SK-N-DZ (cell line): Measurements from ENCODE around the gene FMN1.
"Not testable (repeated sequence)": the region's sequence is repeated elsewhere in the genome, so short reads cannot be mapped to it uniquely, and the experiment has no call there.

Experiments
- DNase-seq: peaks from one replicate; pipeline ENCODE4 v3.0.0-alpha.2; 2015; ENCODE audit warnings: low spot score

FMN1 gene

DNA sequence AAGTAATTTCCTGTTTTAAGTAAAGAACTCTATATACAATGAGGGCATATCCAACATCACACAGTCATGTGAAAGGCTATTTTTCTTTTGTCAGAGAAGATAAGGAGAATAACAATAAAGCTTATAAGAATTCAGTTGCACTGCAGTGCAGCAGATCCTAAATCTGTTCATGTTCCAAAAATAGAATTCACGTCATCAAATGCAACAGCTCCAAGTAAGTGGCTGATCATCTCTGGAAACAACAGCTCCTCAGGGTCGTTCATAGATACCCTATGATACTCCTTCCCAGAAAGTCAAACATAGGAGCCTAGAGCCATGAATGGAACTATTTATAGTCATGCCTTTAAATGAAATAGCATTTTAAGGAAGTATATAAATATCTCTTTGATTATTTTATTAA lies 100.2 kb downstream of the FMN1 start:
- DNase-seq = no peak

DNA sequence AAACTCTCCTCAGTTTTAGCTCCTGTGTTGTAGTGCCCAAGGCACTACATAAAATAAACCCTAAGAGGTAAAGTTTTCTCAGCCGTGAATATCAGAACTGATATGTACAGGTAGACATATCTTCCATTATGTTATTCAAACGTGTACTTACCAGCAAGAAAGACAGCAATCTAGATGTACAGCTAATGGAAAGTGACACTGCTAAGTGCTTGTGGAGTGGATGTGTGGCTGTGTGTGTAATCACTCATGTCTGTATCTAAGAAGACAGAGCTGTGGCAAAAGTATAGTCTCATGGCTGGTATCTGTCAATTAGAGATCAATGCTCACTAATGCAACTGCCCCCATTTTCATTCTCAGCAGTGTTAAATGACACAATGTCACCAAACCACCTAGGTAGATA lies 101.3 kb downstream of the FMN1 start:
- peak; percentile 41 for DNase-seq

DNA sequence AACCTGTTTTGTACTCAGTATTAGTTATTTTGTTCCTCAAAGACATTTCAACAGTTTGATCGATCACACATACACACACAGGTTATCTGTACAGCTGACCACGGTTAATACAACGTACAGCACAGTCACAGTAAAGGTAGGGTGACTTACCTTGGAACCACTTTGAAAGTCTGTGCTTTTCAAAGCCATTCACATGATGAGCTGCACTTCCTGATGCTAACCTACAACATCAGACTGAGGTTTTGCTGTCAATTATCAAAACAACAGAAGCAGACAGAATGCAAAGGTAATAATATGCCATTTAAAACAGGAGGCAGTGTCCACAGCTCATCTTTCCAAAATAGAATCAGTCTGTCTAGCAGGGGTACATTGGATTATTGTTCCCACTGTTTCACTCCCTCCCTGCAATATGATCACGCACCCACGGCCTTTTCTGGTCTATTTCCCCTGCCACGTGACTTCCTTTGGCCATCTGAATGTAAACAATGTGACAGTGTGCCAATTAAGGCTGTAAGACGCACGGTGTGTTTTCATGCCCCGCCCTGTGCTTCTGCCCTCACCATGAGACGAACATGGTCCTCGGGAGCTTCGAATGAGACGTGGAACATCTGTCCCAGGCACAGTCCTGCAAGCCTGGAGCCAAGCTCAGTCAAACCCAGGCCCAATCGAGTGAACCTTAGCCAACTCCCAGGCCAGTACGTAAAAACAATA lies 102.4 kb downstream of the FMN1 start:
- DNase-seq = no peak

DNA sequence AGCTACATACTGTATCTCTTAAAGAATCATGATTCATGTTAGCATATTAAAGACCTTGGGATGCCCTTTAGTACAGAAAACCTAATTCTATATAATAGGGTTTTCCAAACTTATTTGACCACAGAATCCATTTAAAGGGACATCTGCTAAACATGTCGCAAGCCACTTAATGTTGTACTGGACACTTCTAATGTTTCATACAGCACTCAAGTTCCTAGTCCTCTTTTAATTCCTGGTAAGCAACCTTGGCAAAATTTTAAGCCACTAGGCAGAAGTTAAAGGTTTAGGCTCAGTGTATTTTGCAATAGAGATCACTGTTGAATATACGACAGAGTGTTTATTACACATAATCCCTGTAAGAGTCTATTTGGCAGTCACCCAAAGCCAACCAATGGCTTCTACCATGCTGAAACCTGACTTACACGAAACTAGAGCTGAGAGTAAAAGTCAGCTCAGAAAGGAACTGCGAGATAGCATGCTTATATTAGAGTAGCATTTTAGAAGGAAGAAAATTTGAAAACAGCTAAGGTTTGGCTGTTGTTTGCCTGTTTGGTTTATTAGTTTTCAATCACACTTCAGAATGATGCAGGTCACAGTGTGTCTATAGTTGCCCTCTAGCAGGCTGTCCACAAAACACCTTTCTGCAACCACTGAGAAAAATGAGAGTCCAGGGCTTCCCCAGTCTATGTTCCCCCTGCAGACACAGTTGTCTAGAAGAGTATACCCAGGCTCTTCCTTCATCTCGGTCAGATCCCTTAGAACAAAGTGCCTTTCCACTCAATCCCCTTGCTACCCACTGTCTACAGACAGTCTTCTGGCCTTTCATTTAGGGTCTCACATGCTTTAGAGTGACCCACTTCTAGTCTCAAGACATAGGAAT lies 104.4 kb downstream of the FMN1 start:
- no peak for DNase-seq

DNA sequence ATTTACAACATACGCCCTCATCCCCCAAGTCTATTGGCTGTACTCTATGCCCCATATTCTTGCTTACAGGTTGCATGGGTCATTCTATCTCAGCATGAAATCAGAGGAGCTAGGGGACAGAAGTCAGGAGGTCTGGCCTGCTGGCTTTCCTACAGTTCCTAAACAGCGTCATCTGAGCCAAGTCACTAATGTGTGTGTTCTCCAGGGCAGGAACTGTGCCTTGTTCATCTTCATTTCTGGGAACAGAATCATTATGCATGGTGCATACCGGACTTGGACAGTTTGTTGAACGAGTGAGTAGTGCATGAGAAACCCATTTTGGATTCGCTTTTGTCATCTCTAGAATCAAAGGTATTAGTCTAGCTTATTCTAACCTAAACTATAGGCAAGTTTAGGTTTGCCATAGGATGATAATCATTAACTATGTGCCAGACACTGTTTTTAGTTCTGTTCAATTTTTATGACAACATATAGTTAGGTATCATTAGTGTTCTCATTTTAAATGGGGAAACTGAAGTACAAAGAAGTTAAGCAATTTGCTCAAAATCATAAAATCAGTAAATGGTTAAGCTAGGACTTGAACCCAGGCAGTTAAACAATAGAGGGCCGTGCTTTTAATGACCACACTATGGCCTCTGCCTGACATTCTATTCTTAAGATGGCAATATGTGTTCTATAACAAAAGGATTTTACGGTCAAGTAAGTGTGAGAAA lies 105.2 kb downstream of the FMN1 start:
- no peak for DNase-seq

DNA sequence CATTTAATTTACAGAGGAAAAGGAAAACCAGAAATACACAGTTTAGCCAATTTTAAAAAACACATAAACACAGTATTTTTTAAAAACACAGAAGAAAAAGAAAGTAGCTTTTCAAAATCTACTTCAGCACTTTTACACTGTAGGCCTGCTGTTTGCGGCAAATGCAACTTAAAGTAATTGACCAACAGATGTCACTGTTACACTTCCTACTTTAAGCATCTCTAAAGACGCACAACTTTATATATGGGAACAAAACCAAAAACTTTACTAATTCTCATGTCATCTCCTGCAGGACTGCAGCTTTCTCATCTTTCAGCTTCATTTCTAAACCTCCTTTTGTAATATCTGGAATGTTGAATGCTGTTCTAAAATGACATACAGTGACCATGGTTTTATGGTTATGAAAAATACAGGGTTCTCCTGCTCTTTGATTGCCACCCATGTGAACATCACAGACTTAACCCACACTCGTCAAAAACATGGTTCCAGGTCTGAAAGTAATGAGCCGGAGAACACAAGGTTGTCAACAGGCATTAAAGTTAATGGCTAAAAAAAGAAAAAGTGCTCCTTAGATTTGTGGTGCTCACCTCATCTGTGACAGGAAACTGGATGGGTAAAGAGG lies 107.9 kb downstream of the FMN1 start:
- peak; percentile 49 for DNase-seq

DNA sequence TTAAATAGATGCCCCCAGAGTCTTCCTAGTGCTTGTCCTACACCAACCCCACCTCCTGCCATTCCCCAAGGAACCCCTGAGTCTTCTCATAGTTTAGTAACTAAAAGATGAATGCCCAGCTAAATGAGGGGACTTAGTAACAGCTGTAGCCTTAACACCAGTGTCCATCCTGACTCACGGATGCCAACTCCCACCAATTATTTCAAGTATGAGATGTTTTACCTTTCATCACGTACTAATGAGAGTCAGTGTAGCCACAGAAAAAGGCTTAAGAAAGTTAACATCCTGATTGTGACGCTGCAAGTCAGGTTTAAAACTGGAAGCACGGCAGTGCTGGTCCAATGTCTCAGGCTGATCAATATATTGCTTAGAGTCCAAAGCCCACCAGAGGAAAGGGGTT lies 109.9 kb downstream of the FMN1 start:
- DNase-seq = no peak

DNA sequence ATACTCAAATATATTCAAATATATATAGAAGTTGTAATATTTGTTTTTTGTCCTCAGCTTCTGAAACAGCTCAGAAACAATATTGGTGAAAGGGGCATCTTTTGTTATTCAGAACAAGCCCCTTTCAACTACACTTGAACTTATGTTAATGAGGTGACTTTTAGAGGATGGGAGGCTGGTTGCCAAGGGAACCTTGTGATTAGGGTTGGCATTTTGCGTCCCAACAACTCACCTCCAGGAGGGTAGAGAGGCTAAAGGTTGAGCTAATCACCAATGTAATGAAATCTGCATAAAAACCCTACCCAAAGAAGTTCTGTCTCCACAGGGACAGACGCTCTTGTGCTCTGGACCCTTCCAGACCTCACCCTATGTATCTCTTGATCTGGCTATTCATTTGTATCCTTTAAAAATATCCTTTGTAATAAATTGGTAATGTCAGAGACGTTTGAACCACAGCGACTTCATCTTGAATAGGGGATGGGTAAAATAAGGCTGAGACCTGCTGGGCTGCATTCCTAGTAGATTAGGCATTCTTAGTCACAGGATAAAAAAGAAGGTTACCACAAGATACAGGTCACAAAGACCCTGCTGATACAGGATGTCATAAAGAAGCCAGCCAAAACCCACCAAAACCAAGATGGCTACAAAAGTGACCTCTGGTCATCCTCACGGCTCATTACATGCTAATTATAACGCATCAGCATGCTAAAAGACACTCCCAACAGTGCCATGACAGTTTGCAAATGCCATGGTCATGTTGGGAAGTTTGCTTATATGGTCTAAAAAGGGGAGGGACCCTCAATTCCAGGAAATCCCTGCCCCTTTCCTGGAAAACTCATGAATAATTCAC lies 111.1 kb downstream of the FMN1 start:
- no peak for DNase-seq

DNA sequence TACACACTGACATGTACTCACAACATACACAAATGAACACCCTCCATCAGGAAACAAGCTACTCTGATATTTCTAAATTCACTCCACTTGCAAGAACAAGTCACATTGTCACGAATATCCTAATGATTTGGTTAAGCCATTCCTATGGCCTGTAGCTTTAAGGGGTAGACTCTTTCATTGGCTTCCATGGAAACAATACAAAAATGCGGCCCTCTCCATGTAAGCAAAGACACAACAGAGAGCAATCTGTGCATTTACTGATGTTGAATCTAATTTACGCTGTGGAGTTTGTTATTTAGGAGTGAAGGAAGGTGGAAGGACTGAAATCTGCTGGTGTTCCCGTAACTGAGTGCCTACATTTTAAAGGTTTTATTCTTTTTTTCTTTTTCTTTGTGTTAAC lies 114.5 kb downstream of the FMN1 start:
- no peak for DNase-seq

DNA sequence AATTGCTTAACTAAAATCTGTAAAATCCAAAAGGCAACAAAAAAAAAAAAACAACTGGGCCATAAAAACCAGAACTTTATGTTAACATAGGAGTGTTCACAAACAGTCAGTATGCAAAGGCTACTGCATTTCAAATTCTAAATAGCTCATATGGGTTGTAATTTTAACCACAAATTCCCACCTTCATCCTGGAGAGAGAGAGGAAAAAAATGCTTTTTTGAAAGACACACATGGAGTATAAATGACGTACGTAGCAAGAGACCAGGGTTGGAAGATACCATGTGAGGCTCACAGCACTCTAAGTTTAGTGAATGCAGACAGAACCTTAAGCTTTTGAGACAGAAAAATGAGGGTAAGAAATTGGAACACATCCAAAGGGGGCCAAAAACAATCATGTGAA lies 115.9 kb downstream of the FMN1 start:
- DNase-seq = no peak

DNA sequence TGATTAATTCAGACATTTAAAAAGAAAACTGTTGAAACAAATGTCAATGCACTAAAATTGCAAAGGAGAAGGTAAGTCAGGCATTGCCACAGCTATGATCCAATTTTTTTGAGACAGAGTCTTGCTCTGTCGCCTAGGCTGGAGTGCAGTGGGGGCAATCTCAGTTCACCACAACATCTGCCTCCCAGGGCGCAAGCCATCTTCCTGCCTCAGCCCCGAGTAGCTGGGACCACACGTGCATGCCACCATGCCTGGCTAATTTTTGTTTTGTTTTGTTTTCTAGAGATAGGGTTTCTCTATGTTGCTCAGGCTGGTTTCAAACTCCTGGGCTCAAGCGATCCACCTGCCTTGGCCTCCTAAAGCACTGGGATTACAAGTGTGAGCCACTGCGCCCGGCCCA lies 117.6 kb downstream of the FMN1 start:
- no peak for DNase-seq

DNA sequence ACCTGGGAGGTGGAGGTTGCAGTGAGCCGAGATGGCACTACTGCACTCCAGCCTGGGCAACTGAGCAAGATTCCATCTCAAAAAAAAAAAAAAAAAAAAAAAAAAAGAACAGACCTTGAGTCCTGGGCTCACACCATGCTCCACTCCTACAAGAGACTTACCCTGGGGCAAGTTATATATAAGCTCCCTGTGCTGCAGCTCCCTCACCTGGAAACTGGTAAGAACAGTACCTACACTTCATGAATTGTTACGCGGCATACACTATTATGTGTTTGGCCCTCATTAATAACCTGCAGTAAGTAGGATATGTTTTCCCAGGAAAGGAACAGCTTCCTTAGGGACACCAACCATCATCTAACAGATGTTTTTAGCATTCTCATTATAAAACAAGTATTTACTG lies 119.6 kb downstream of the FMN1 start:
- no peak for DNase-seq

DNA sequence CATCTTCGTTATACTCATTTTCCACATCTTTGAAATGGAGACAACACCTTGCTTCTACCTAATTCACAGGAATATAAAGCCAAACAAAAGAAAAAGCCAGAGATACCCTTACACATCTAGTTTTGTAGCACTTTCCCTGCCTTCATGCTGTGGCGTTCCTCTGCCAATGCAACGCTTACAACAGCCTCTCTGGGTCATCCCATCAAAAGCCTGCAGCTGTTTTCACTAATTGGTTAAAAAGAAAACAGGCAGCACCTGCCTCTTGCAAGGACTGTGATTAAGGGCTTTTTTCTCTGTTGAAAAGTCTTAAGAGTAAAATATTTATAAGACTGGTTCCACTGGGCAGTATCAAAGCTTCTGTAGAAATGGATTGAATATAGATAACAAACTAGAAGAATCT lies 120.3 kb downstream of the FMN1 start:
- DNase-seq = peak; percentile 48

DNA sequence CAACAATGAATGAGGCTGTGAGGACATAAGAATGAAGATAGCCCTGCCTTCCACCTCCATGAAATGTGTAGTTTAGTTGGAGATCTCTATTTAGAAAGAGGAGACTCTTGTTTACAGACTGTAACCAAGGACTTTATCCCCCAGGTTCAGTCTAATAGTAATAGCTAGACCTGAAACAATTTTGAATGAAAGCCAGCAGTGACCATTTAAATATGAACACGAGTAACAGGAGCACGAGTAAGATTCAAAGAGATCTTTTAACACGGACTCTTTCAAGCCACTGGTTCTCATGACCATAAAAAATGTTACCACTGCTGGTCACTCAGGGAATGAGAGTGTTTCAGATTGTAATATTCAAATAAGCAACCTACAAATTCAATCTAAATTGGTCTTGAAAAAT lies 123.1 kb downstream of the FMN1 start:
- DNase-seq = no peak

DNA sequence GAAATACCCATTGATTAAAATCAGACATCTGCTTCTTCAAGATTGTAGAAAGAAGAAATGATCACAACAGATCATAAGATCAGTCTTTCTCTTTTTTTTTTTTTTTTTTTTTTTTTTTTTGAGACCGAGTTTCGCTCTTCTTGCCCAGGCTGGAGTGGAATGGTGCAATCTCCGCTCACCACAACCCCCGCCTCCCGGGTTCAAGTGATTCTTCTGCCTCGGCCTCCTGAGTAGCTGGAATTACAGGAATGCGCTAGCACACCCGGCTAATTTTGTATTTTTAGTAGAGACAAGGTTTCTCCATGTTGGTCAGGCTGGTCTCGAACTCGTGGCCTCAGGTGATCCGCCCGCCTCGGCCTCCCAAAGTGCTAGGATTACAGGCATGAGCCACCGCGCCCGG lies 124.6 kb downstream of the FMN1 start:
- DNase-seq = not testable (repeated sequence)

DNA sequence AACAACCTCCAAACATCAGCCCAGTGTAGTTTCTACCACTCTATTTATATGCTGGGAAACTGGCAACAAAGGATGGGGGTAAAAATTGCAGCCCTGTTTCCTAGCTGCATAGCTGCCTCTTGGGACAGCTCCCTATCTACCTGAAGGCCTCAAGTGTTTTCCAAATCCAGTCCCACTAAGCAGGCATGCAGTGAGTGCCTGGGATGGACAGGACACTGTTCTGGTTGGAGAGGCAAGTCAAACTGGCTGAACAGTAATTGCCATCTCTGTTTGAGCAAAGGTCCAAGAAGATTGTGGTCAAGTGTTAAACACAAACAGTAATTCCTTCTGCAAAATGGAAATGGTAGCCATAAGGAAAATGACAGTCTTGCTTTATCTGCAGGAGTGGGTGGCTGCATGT lies 125.4 kb downstream of the FMN1 start:
- no peak for DNase-seq

DNA sequence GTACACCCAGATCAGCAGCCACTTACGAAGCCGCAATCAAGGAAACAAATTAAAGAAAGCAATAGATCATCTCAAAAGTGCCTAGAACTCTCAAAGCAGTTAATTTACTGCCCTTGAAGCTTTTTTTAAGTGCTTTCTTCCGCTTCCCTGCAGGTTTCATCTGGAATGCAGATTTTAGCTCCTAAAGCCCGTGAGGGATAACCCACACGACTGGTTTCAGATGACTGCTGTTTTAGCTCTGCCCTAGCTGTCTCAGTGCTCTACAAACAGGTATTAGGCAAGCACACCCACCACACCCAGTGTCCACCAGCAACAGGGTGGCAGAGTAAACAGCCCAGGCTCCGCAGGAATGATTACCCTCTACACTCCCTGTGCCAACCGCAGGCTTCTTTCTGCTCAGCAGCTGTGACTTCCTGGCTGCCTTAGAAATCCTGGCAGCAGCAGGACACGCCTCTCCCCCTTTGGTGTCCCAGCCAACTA lies 126.0 kb downstream of the FMN1 start:
- no peak for DNase-seq

DNA sequence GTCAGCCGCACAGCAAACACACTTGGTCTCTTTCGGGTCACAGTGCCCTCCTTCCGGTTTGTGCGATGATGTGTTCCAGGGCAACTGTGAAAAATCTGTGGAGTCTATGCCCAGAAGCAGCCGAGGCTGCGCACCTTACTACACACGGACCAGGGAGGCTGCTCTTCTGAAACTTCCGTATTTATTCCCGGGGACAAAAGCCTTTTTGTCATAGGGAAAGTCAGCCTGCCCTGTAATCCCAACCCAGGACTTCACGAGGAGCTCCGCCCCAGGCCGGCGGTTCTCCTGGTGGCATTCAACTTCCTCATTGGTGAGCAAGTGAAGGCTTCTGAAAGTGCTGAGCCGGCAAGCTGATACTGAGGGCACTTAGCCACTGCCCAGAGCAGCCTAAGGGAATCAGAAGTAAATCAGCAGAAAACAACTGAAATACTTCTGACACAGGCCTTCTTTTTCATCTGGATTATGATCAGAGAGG lies 126.5 kb downstream of the FMN1 start:
- no peak for DNase-seq

DNA sequence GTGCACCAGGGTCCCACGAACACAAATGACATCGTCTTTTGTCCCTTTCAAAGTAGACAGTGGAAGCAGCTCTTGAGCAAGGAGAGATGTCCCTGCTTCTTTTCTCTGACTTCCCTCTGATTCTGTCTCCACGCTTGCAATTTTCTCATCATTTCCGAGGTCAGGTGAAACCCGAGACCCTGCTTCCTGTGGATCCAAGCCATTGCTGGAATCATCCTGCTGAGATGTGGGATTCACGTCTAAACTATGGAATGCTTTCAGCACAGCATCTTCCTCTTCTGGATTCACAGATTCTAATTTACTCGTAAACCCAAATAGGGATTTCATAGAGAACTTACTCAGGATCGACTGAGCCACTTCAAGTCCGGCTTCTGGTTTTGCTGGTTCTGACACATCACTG lies 127.1 kb downstream of the FMN1 start:
- DNase-seq = no peak

DNA sequence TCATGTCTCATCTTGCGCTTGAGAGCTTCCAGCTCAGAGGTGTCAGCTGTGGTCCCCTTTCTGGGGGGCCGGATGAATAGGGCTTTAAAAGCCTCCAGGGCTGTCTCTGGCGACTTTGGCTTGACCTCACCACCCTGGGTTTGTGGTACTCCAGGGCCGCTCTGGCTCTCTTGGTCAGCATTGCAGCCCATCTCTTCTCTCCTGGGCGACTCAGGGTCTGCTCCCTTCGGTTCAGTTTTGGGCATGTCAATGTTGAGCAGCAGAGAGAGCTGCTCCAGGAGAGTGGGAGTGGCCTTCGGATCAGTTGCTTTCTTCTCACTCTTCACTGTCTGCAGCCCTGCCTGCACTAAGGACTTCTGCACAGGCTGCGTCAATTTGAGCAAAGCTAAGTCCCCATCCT lies 127.9 kb downstream of the FMN1 start:
- no peak for DNase-seq

DNA sequence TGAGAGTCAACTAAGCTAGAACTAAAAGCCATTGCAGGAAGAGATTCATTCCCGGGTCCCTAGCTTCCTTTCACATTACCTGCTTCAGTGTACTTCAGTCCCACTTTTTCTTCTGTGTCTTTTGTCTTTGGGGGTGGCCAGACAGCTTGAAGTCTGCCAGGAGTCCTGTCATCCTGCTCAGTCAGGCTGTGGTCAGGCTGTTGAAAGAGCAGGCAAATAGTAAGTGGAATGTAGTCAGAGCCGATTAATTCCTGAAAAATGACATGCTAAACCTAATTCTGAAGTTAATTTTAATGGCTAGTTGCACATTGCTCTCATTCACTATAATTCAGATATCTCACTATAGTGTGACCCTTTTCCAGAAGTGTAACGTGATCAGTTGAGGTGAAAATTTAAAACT lies 129.6 kb downstream of the FMN1 start:
- no peak for DNase-seq
